OCI-LY7 (cell line): Measurements from ENCODE around the gene GPN3. TPM values are rescaled to one million over a fixed set of nuclear protein-coding genes. Genes with fewer than 3 reads are reported as not detected.

ENCODE experiments used
- BruUV-seq: library from RNA; stranded (reverse); fragments of 400-500 nt; replicated peaks from 2 replicates; lab custom pipeline; 2021; lab: Mats Ljungman, UMichigan
- CTCF ChIA-PET: fragments of 300-600 bp; sonication (Branson Sonifier 250); formaldehyde crosslinking; loops from one replicate; lab custom pipeline; 2022; ENCODE audit warnings: antibody characterized with exemption; ENCODE audit not compliant: unreplicated experiment; lab: Charles Lee
- POLR2A ChIA-PET: fragments of 300-600 bp; sonication (Branson Sonifier 250); formaldehyde crosslinking; loops from one replicate; lab custom pipeline; 2022; ENCODE audit warnings: antibody characterized with exemption; lab: Charles Lee
- DNase-seq: peaks from one replicate; pipeline ENCODE4 v3.0.0-alpha.2; 2015; ENCODE audit warnings: low spot score
- H2AFZ ChIP-seq: fragments of 200-600 bp; sonication (generic), shearing (Covaris generic); 2 replicates; pipeline ENCODE4 v1.6.1; 2014; ENCODE audit warnings: mild to moderate bottlenecking, antibody characterized with exemption, low read length, moderate library complexity
- H3K27ac ChIP-seq: fragments of 200-600 bp; sonication (generic); 2 replicates; pipeline ENCODE4 v1.5.1; 2014; ENCODE audit warnings: mixed run types, low read depth, mild to moderate bottlenecking, moderate library complexity, low read length, inconsistent platforms; ENCODE audit not compliant: poor library complexity, severe bottlenecking
- H3K36me3 ChIP-seq: fragments of 200-600 bp; sonication (generic); 2 replicates; pipeline ENCODE4 v1.6.1; 2014; ENCODE audit warnings: mild to moderate bottlenecking, antibody characterized with exemption, low read length, moderate library complexity, mixed read lengths; ENCODE audit not compliant: insufficient read depth
- H3K4me1 ChIP-seq: fragments of 200-600 bp; sonication (generic); 2 replicates; pipeline ENCODE4 v1.5.1; 2014; ENCODE audit warnings: mild to moderate bottlenecking, low read length; ENCODE audit not compliant: insufficient read depth, poor library complexity, severe bottlenecking
- H3K4me2 ChIP-seq: fragments of 200-600 bp; sonication (generic); 2 replicates; pipeline ENCODE4 v1.6.1; 2014; ENCODE audit warnings: mild to moderate bottlenecking, low read length
- H3K4me3 ChIP-seq: fragments of 200-600 bp; sonication (generic); 2 replicates; pipeline ENCODE4 v1.5.1; 2014; ENCODE audit warnings: mild to moderate bottlenecking, low read depth, low read length; ENCODE audit not compliant: poor library complexity, severe bottlenecking
- H3K79me2 ChIP-seq: fragments of 200-600 bp; sonication (generic); 2 replicates; pipeline ENCODE4 v1.6.1; 2016; ENCODE audit warnings: low read depth, mild to moderate bottlenecking, low read length, moderate library complexity, mixed read lengths; ENCODE audit not compliant: insufficient read depth
- H3K9me2 ChIP-seq: fragments of 200-600 bp; sonication (generic); 2 replicates; pipeline ENCODE4 v1.6.1; 2016; ENCODE audit warnings: mild to moderate bottlenecking, low read length, mixed read lengths; ENCODE audit not compliant: insufficient read depth
- H3K9me3 ChIP-seq: fragments of 200-600 bp; sonication (generic); 2 replicates; pipeline ENCODE4 v1.6.1; 2014; ENCODE audit warnings: mild to moderate bottlenecking, mixed run types, low read length, mixed read lengths
- H4K20me1 ChIP-seq: fragments of 200-600 bp; sonication (generic); 2 replicates; pipeline ENCODE4 v1.6.1; 2014; ENCODE audit warnings: mild to moderate bottlenecking, antibody characterized with exemption, low read length, moderate library complexity, mixed read lengths; ENCODE audit not compliant: insufficient read depth
- CTCF ChIP-seq: fragments of 200-600 bp; sonication (generic); conservative IDR thresholded peaks from 2 replicates; pipeline ENCODE4 v1.5.1; 2014; ENCODE audit warnings: mild to moderate bottlenecking, antibody characterized with exemption, low read length, moderate library complexity, mixed read lengths
- EZH2phosphoT487 ChIP-seq: fragments of 200-600 bp; sonication (generic); IDR thresholded peaks from 2 replicates; pipeline ENCODE4 v1.6.1; 2018; ENCODE audit warnings: low read depth, borderline replicate concordance, mild to moderate bottlenecking, mixed run types, antibody characterized with exemption, low read length, moderate library complexity, mixed read lengths
- intact Hi-C: fragments of 100-400 bp; cut with micrococcal nuclease; formaldehyde crosslinking; loops from one replicate; pipeline ENCODE4 v1.10.0; 2022; ENCODE audit not compliant: unreplicated experiment
- total RNA-seq, 2 experiments: library from RNA; depleted of rRNA in 1 of 2; stranded (reverse); fragments of >200 nt in 1 of 2; shearing (Covaris generic) in 1 of 2; gene quantifications; 2 replicates each; pipeline ENCODE4 v1.2.3, GENCODE V29; 2014 to 2022

GPN3 gene
- total RNA-seq, 2 experiments from 2014 or later: 24.2 to 43.7 TPM

GRCh38 chr12:110514363-110514762, 46.3 kb upstream of the GPN3 start:
- H3K9me3 ChIP-seq: no peaks in the 10 kb centered on the region
- no peak overlapping the region for H3K4me3 ChIP-seq
- no peaks in the 10 kb centered on the region for H4K20me1 ChIP-seq
- CTCF ChIA-PET: no interaction called here
- no peak overlapping the region for H2AFZ ChIP-seq
- TF ChIP-seq EZH2phosphoT487 (no peak), CTCF (no peak)
- H3K79me2 ChIP-seq: no peaks in the 10 kb centered on the region
- H3K36me3 ChIP-seq: no peaks in the 10 kb centered on the region
- DNase-seq: no peak
- H3K9me2 ChIP-seq: no peaks in the 10 kb centered on the region
- POLR2A ChIA-PET: interaction anchor here (0.5 to 1.2 kb wide), 3 partner anchors 11 to 789 kb away, joined by 4 to 5 read pairs (median 5); no protein-coding TSS in a partner anchor
- intact Hi-C loops: loop anchor here (5.0 kb wide), 1 partner anchor 313 kb away; no protein-coding TSS in a partner anchor
- no peak overlapping the region for H3K27ac ChIP-seq
- BruUV-seq: no TSS peak
- H3K4me2 ChIP-seq: no peak overlapping the region
- H3K4me1 ChIP-seq: no peaks in the 10 kb centered on the region

GRCh38 chr12:110513842-110514241, 45.8 kb upstream of the GPN3 start:
- no peak for TF ChIP-seq CTCF
- TF ChIP-seq EZH2phosphoT487: no peak

GRCh38 chr12:110508071-110508586, 40.1 kb upstream of the GPN3 start:
- no peak overlapping the region for H3K4me2 ChIP-seq
- H3K79me2 ChIP-seq: no peaks in the 10 kb centered on the region
- H4K20me1 ChIP-seq: no peaks in the 10 kb centered on the region
- TF ChIP-seq CTCF (no peak), EZH2phosphoT487 (no peak)
- H3K4me3 ChIP-seq: no peak overlapping the region
- ChIA-PET CTCF (interaction anchor here (0.5 to 0.6 kb wide), 2 partner anchors 112 to 255 kb away, joined by 3 read pairs; no protein-coding TSS in a partner anchor), POLR2A (interaction anchor here (0.8 to 2.7 kb wide), 4 partner anchors 26 to 108 kb away, joined by 3 to 6 read pairs (median 5); no protein-coding TSS in a partner anchor)
- H3K9me3 ChIP-seq: no peaks in the 10 kb centered on the region
- BruUV-seq: no TSS peak
- intact Hi-C loops: no loop called here
- no peak for DNase-seq
- H2AFZ ChIP-seq: no peak overlapping the region
- no peaks in the 10 kb centered on the region for H3K4me1 ChIP-seq
- H3K9me2 ChIP-seq: no peaks in the 10 kb centered on the region
- no peaks in the 10 kb centered on the region for H3K36me3 ChIP-seq
- no peak overlapping the region for H3K27ac ChIP-seq

More at GRCh38 chr12:110513842-110514241, 45.8 kb upstream of the GPN3 start:
- no peak overlapping the region for H2AFZ ChIP-seq
- H3K36me3 ChIP-seq: no peaks in the 10 kb centered on the region
- no peaks in the 10 kb centered on the region for H4K20me1 ChIP-seq
- no peaks in the 10 kb centered on the region for H3K4me1 ChIP-seq
- no TSS peak for BruUV-seq
- no peak overlapping the region for H3K27ac ChIP-seq
- intact Hi-C loops: loop anchor here (2.0 to 5.0 kb wide), 2 partner anchors 185 to 313 kb away; no protein-coding TSS in a partner anchor
- H3K79me2 ChIP-seq: no peaks in the 10 kb centered on the region
- no peaks in the 10 kb centered on the region for H3K9me3 ChIP-seq
- H3K4me3 ChIP-seq: no peak overlapping the region
- DNase-seq: no peak
- H3K4me2 ChIP-seq: no peak overlapping the region
- POLR2A ChIA-PET: interaction anchor here (1.1 to 1.2 kb wide), 2 partner anchors 11 to 19 kb away, joined by 4 read pairs; no protein-coding TSS in a partner anchor
- CTCF ChIA-PET: interaction anchor here (1.0 kb wide), 1 partner anchor 88 kb away, joined by 4 read pairs; no protein-coding TSS in a partner anchor
- H3K9me2 ChIP-seq: no peaks in the 10 kb centered on the region
